ENCODE data around the gene ARMH3.

GRCh38 chr10:102007796-102008195 is 48.2 kb downstream of the ARMH3 start:
- TF ChIP-seq E2F1 (CRISPR knock-in tag; IDR thresholded peaks at IDR 0.05) (no peak), CTCF (IDR thresholded peaks at IDR 0.05) (no peak), USF1 (CRISPR knock-in tag; IDR thresholded peaks at IDR 0.05) (no peak), SP1 (CRISPR knock-in tag; conservative IDR thresholded peaks at IDR 0.05) (no peak), HMGXB4 (CRISPR knock-in tag; IDR thresholded peaks at IDR 0.05) (no peak), CREM (CRISPR knock-in tag; IDR thresholded peaks at IDR 0.05) (no peak), ESRRA (CRISPR knock-in tag; IDR thresholded peaks at IDR 0.05; ENCODE audit: borderline replicate concordance) (no peak), ZNF138 (CRISPR knock-in tag; conservative IDR thresholded peaks at IDR 0.05) (no peak), NFYB (CRISPR knock-in tag; conservative IDR thresholded peaks at IDR 0.05; ENCODE audit: low read depth) (no peak), MAX (CRISPR knock-in tag; IDR thresholded peaks at IDR 0.05) (no peak), PRDM15 (CRISPR knock-in tag; IDR thresholded peaks at IDR 0.05) (no peak), TCF7 (CRISPR knock-in tag; IDR thresholded peaks at IDR 0.05; ENCODE audit: low read depth) (no peak), ZNF425 (CRISPR knock-in tag; conservative IDR thresholded peaks at IDR 0.05) (no peak), ZNF232 (CRISPR knock-in tag; IDR thresholded peaks at IDR 0.05) (no peak)
